Suprapubic skin (tissue), 4 donors: ENCODE results near the gene SLC37A3. TPM values are rescaled to one million over a fixed set of nuclear protein-coding genes. Genes with fewer than 3 reads are reported as not detected.
A peak's percentile ranks its signal among the peaks of the same experiment; 100 is the strongest.

ENCODE experiments used
- DNase-seq, 2 donors: peaks; one replicate each; pipeline ENCODE4 v3.0.0-alpha.2; 2019; ENCODE audit warnings: low spot score in 2 of 2
- H3K27ac ChIP-seq: fragments of 200-600 bp; sonication (generic); one replicate; pipeline ENCODE4 v1.5.1; 2019
- H3K27me3 ChIP-seq: fragments of 200-600 bp; sonication (generic); one replicate; pipeline ENCODE4 v1.5.1; 2019
- H3K36me3 ChIP-seq: fragments of 200-600 bp; sonication (generic); one replicate; pipeline ENCODE4 v1.5.1; 2019
- H3K4me1 ChIP-seq: fragments of 200-600 bp; sonication (generic); one replicate; pipeline ENCODE4 v1.5.1; 2019
- H3K4me3 ChIP-seq: fragments of 200-600 bp; sonication (generic); one replicate; pipeline ENCODE4 v1.5.1; 2019; ENCODE audit warnings: mild to moderate bottlenecking
- H3K9me3 ChIP-seq: fragments of 200-600 bp; sonication (generic); one replicate; pipeline ENCODE4 v1.5.1; 2019
- CTCF ChIP-seq, 2 donors: fragments of 200-600 bp in 1 of 2; fragments of 450-650 bp in 1 of 2; sonication (generic) in 1 of 2; IDR thresholded peaks; one replicate each; pipeline ENCODE4 v1.5.1; 2016 to 2019; ENCODE audit warnings: antibody characterized with exemption in 2 of 2, mild to moderate bottlenecking in 1 of 2, moderate library complexity in 1 of 2
- EP300 ChIP-seq: sonication (generic); formaldehyde crosslinking; IDR thresholded peaks from one replicate; pipeline ENCODE4 v1.6.1; 2017; ENCODE audit warnings: antibody characterized with exemption
- POLR2A ChIP-seq, 2 donors: fragments of 450-650 bp; IDR thresholded peaks; one replicate each; pipeline ENCODE4 v1.6.1; 2017; ENCODE audit warnings: antibody characterized with exemption in 2 of 2, mild to moderate bottlenecking in 2 of 2, moderate library complexity in 2 of 2
- POLR2AphosphoS5 ChIP-seq, 3 donors: sonication (generic); formaldehyde crosslinking; IDR thresholded peaks; one replicate each; pipeline ENCODE4 v1.6.1; 2017; ENCODE audit warnings: antibody characterized with exemption in 3 of 3
- WGBS: methylation state at CpG from one replicate; pipeline ENCODE4 v1.1.5; 2018; 5-methylcytosine and 5-hydroxymethylcytosine counted together
- total RNA-seq, 4 donors: library from RNA; depleted of rRNA; stranded (reverse); fragments of >200 nt; gene quantifications; one replicate each; pipeline ENCODE4 v1.1.0, GENCODE V29; 2016

The SLC37A3 gene
- total RNA-seq, 4 donors from 2014 or later: 27.3 to 61.4 (median 39.2) TPM

- no peak for DNase-seq
These were observed 41.0 kb upstream of the SLC37A3 start for GRCh38 chr7:140439359-140439758.

GRCh38 chr7:140435252-140435895, 37.0 kb upstream of the SLC37A3 start:
- Histone ChIP-seq H3K27me3 (no peaks in the 10 kb centered on the region), H3K4me1 (no peaks in the 10 kb centered on the region), H3K36me3 (no peaks in the 10 kb centered on the region), H3K27ac (no peak overlapping the region), H3K9me3 (no peaks in the 10 kb centered on the region), H3K4me3 (peak overlapping the region; percentile 29)
- DNase-seq: no peak
- 63% methylated on average over 11 of the region's 51 CpGs for WGBS
- TF ChIP-seq POLR2A (IDR thresholded peaks at IDR 0.05) (no peak), EP300 (no peak), CTCF (IDR thresholded peaks at IDR 0.05) (no peak), POLR2AphosphoS5 (IDR thresholded peaks at IDR 0.05) (no peak)

More at GRCh38 chr7:140439359-140439758, 41.0 kb upstream of the SLC37A3 start:
- H3K36me3 ChIP-seq: no peaks in the 10 kb centered on the region
- H3K9me3 ChIP-seq: no peaks in the 10 kb centered on the region
- H3K27me3 ChIP-seq: no peaks in the 10 kb centered on the region
- no peak overlapping the region for H3K27ac ChIP-seq
- TF ChIP-seq EP300 (no peak), POLR2AphosphoS5 (IDR thresholded peaks at IDR 0.05) (no peak), POLR2A (IDR thresholded peaks at IDR 0.05) (no peak), CTCF (IDR thresholded peaks at IDR 0.05) (no peak)
- H3K4me1 ChIP-seq: no peaks in the 10 kb centered on the region
- whole genome bisulfite sequencing: 79% methylated on average over 3 of the region's 3 CpGs
- no peak overlapping the region for H3K4me3 ChIP-seq

GRCh38 chr7:140433396-140433795, 35.1 kb upstream of the SLC37A3 start:
- no peaks in the 10 kb centered on the region for H3K36me3 ChIP-seq
- no peaks in the 10 kb centered on the region for H3K4me1 ChIP-seq
- H3K27ac ChIP-seq: no peak overlapping the region
- WGBS: 72% methylated on average over 3 of the region's 3 CpGs
- H3K9me3 ChIP-seq: no peaks in the 10 kb centered on the region
- no peak for DNase-seq
- no peak for TF ChIP-seq EP300
- TF ChIP-seq CTCF (IDR thresholded peaks at IDR 0.05): no peak
- no peak for TF ChIP-seq POLR2AphosphoS5 (IDR thresholded peaks at IDR 0.05)
- no peak for TF ChIP-seq POLR2A (IDR thresholded peaks at IDR 0.05)
- no peak overlapping the region for H3K4me3 ChIP-seq
- no peaks in the 10 kb centered on the region for H3K27me3 ChIP-seq

GRCh38 chr7:140426130-140426529, 27.8 kb upstream of the SLC37A3 start:
- TF ChIP-seq POLR2AphosphoS5 (IDR thresholded peaks at IDR 0.05) (no peak), CTCF (IDR thresholded peaks at IDR 0.05) (no peak), POLR2A (IDR thresholded peaks at IDR 0.05) (no peak), EP300 (no peak)
- H3K27me3 ChIP-seq: no peaks in the 10 kb centered on the region
- H3K27ac ChIP-seq: no peak overlapping the region
- no peaks in the 10 kb centered on the region for H3K36me3 ChIP-seq
- WGBS: 93% methylated on average over 5 of the region's 6 CpGs
- H3K4me3 ChIP-seq: no peak overlapping the region
- DNase-seq: no peak
- no peaks in the 10 kb centered on the region for H3K4me1 ChIP-seq
- no peaks in the 10 kb centered on the region for H3K9me3 ChIP-seq

GRCh38 chr7:140425718-140426117, 27.4 kb upstream of the SLC37A3 start:
- H3K27me3 ChIP-seq: no peaks in the 10 kb centered on the region
- no peaks in the 10 kb centered on the region for H3K36me3 ChIP-seq
- H3K4me1 ChIP-seq: no peaks in the 10 kb centered on the region
- 71% methylated on average over 12 of the region's 12 CpGs for WGBS
- TF ChIP-seq POLR2AphosphoS5 (IDR thresholded peaks at IDR 0.05): no peak
- no peak for TF ChIP-seq CTCF (IDR thresholded peaks at IDR 0.05)
- no peak for TF ChIP-seq POLR2A (IDR thresholded peaks at IDR 0.05)
- no peak for TF ChIP-seq EP300
- H3K9me3 ChIP-seq: no peaks in the 10 kb centered on the region
- no peak overlapping the region for H3K4me3 ChIP-seq
- H3K27ac ChIP-seq: no peak overlapping the region
- DNase-seq: no peak
